Left lung (tissue), 10 donors: ENCODE results near the gene SERPINI1. TPM values are rescaled to one million over a fixed set of nuclear protein-coding genes. Genes with fewer than 3 reads are reported as not detected.

Experiments
- ATAC-seq: fragments of 200-7000 bp; cut with Tn5 transposase; one replicate; pipeline ENCODE4 v1.9.1; 2020; ENCODE audit warnings: moderate library complexity
- DNase-seq, 4 donors: peaks; one replicate each; pipeline ENCODE4 v3.0.0-alpha.2; 2013 to 2020
- H3K27ac ChIP-seq, 2 donors: fragments of 200-600 bp; sonication (generic) in 1 of 2; one replicate each; pipeline versions ENCODE4 v1.5.0 to v1.8.0; 2020 to 2021
- H3K27me3 ChIP-seq, 2 donors: fragments of 200-600 bp; sonication (generic) in 1 of 2; one replicate each; pipeline versions ENCODE4 v1.5.0 to v1.8.0; 2020 to 2021
- H3K36me3 ChIP-seq, 2 donors: fragments of 200-600 bp; sonication (generic) in 1 of 2; one replicate each; pipeline versions ENCODE4 v1.5.0 to v1.8.0; 2020 to 2021
- H3K4me1 ChIP-seq, 2 donors: fragments of 200-600 bp; one replicate each; pipeline ENCODE4 v1.8.0; 2021
- H3K4me3 ChIP-seq, 2 donors: fragments of 200-600 bp; sonication (generic) in 1 of 2; one replicate each; pipeline versions ENCODE4 v1.5.0 to v1.8.0; 2020 to 2021; ENCODE audit warnings: mild to moderate bottlenecking in 1 of 2
- H3K9me3 ChIP-seq, 2 donors: fragments of 200-600 bp; sonication (generic) in 1 of 2; one replicate each; pipeline versions ENCODE4 v1.5.0 to v1.8.0; 2020 to 2021
- intact Hi-C, 2 donors: fragments of 100-400 bp; cut with DNase I; formaldehyde crosslinking; loops; one replicate each; pipeline versions ENCODE4 v1.11.2 to v1.14.2; 2022
- polyA plus RNA-seq, 6 donors: library from polyadenylated mRNA; unstranded; fragments of 120-200 nt; gene quantifications; one replicate each; pipeline ENCODE4 v1.2.1, GENCODE V29; 2013; ENCODE audit not compliant: insufficient read length in 6 of 6
- total RNA-seq, 2 donors: library from RNA; stranded (reverse); fragmentation: NEBNext Ultra II Directional; extraction: Animal tissue kit (Norgen Biotek cat#: 25700); gene quantifications; one replicate each; pipeline ENCODE4 v1.2.1, GENCODE V29; 2021
- TF ChIP-seq, protein P1 (sequence below), 2 donors: fragments of 200-600 bp; sonication (generic) in 1 of 2; IDR thresholded peaks; one replicate each; pipeline versions ENCODE4 v1.5.0 to v1.8.0; 2021; ENCODE audit warnings: antibody characterized with exemption in 2 of 2
- donor health status: DM: no; HTN: yes; CAD: no.
- donor health status: DM: no; HTN: no; CAD: no.

The SERPINI1 gene
- total and polyA plus RNA-seq, 8 donors, result 6.1 to 19.5 (median 11.2) TPM

DNA sequence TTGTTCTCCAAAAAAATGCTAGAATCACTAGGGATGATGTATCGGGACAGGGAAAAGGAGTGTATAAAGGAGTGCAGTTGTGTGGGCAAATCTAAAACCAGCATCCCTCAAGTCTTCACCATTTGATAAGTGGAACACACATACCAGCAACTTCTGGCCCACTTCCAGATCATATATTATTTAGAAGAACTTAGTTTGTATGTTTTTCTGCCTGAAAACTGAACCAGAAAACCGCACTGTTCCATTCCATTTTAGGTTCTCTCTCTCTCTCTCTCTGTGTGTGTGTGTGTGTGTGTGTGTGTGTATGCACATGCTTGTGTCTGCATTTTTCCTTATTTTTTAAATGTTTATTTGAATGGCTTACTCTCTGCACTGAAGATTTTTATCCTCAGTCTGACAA is 93.5 kb downstream of the SERPINI1 start:
- Histone ChIP-seq H3K36me3 (no peaks in the 10 kb centered on the region), H3K27ac (no peak overlapping the region), H3K9me3 (no peaks in the 10 kb centered on the region), H3K4me3 (no peak overlapping the region), H3K4me1 (no peaks in the 10 kb centered on the region), H3K27me3 (no peaks in the 10 kb centered on the region)
- TF ChIP-seq, protein P1, sequence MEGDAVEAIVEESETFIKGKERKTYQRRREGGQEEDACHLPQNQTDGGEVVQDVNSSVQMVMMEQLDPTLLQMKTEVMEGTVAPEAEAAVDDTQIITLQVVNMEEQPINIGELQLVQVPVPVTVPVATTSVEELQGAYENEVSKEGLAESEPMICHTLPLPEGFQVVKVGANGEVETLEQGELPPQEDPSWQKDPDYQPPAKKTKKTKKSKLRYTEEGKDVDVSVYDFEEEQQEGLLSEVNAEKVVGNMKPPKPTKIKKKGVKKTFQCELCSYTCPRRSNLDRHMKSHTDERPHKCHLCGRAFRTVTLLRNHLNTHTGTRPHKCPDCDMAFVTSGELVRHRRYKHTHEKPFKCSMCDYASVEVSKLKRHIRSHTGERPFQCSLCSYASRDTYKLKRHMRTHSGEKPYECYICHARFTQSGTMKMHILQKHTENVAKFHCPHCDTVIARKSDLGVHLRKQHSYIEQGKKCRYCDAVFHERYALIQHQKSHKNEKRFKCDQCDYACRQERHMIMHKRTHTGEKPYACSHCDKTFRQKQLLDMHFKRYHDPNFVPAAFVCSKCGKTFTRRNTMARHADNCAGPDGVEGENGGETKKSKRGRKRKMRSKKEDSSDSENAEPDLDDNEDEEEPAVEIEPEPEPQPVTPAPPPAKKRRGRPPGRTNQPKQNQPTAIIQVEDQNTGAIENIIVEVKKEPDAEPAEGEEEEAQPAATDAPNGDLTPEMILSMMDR (IDR thresholded peaks at IDR 0.05), result no peak
- intact Hi-C loops, result no loop called here
- DNase-seq (no peak), ATAC-seq (no peak)

DNA sequence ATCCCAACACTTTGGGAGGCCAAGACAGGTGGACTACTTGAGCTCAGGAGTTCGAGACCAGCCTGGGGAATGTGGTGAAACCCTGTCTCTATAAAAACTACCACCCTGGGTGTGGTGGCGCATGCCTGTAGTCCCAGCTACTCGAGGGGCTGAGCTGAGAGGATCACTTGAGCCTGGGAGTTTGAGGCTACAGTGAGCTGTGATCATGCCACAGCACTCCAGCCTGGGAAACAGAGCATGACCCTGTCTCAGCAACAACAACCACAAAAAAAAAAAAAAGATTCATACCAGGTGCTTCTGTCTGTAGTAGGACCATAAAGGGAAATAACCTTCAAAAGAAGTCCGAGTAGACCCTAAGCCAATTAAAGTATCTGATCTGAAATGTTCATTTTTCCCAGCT is 94.5 kb downstream of the SERPINI1 start:
- no peaks in the 10 kb centered on the region for H3K9me3 ChIP-seq
- intact Hi-C loops, result no loop called here
- DNase-seq (peak in 1 of 4 donors; percentile 12), ATAC-seq (no peak)
- no peaks in the 10 kb centered on the region for H3K27me3 ChIP-seq
- H3K36me3 ChIP-seq, result no peaks in the 10 kb centered on the region
- H3K4me3 ChIP-seq, result no peak overlapping the region
- H3K4me1 ChIP-seq, result no peaks in the 10 kb centered on the region
- TF ChIP-seq, protein P1 (IDR thresholded peaks at IDR 0.05), result no peak
- no peak overlapping the region for H3K27ac ChIP-seq

DNA sequence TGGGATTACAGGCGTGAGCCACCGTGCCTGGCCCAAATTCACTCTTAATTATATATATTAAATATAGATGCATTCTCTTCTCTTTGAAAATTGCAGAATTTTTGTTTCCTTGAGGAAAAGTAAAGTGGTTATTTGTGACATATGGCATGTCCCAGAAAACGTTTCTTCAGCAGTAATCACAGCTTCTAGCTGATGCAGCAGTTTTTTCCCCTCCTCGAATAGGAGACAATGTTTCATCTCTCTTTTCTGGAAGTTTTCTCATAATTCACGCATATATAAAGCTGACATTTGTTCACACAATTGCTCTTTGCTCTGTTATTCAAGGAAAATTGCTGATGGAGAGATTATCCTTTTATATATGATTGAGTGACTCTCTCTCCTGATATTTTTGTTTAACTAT is 99.8 kb downstream of the SERPINI1 start:
- H3K4me3 ChIP-seq, result no peak overlapping the region
- TF ChIP-seq, protein P1 (IDR thresholded peaks at IDR 0.05), result no peak
- no peak overlapping the region for H3K27ac ChIP-seq
- ATAC-seq (no peak), DNase-seq (no peak)
- intact Hi-C loops, result loop anchor here in 1 of 2 donors (5.0 kb wide), 1 partner anchor 47 kb away; no protein-coding TSS in a partner anchor
- no peaks in the 10 kb centered on the region for H3K27me3 ChIP-seq
- H3K36me3 ChIP-seq, result no peaks in the 10 kb centered on the region
- no peaks in the 10 kb centered on the region for H3K9me3 ChIP-seq
- H3K4me1 ChIP-seq, result no peaks in the 10 kb centered on the region

DNA sequence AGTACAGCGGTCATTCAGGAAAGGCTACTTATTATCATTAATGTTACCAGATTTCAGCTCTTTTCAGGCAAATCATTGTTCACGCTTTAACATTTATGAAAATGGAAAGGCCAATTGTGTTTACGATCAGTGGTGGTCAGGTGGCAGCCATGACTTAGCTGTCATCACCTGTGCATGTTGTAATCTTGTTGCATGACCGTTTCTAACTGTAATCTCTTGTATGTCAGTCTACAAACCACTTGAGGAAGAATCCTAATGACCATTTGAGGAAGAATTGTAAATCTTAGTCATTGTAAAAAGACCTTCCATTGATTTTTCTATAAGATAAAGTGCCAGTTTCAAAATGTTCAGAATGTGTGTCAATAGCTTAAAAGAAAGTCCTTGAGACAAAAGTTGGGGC is 100.4 kb downstream of the SERPINI1 start:
- H3K9me3 ChIP-seq, result no peaks in the 10 kb centered on the region
- H3K27me3 ChIP-seq, result no peaks in the 10 kb centered on the region
- H3K36me3 ChIP-seq, result no peaks in the 10 kb centered on the region
- ATAC-seq, result no peak
- no peak overlapping the region for H3K4me3 ChIP-seq
- intact Hi-C loops, result loop anchor here in 1 of 2 donors (5.0 kb wide), 1 partner anchor 46 kb away; no protein-coding TSS in a partner anchor
- TF ChIP-seq, protein P1 (IDR thresholded peaks at IDR 0.05), result no peak
- no peak for DNase-seq
- H3K27ac ChIP-seq, result no peak overlapping the region
- no peaks in the 10 kb centered on the region for H3K4me1 ChIP-seq

DNA sequence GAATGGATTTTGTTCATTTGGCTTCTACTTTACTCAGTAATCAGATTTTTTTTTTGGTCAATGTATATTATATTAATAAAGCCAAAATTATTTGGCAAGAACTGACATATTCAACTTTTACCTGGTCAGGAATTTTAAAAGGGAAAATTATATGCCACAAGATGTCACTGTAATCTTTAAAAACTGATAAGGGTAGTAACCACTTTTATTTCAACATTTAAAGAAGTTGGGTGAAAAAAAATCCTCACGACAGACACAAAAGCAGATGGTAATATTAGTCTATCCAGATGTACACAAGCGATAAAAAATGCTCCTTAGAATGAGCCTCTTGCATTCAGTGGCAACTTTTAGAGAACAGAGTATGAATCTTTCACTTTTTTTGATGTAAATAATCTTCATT is 101.9 kb downstream of the SERPINI1 start:
- ATAC-seq (peak; percentile 32), DNase-seq (no peak)
- no peaks in the 10 kb centered on the region for H3K36me3 ChIP-seq
- H3K9me3 ChIP-seq, result no peaks in the 10 kb centered on the region
- no peak overlapping the region for H3K4me3 ChIP-seq
- H3K4me1 ChIP-seq, result no peaks in the 10 kb centered on the region
- no peak overlapping the region for H3K27ac ChIP-seq
- intact Hi-C loops, result loop anchor here in 1 of 2 donors (5.0 kb wide), 1 partner anchor 45 kb away; no protein-coding TSS in a partner anchor
- TF ChIP-seq, protein P1 (IDR thresholded peaks at IDR 0.05), result peak in 1 of 2 donors; percentile 14
- no peaks in the 10 kb centered on the region for H3K27me3 ChIP-seq
